K562 (cell line): ENCODE measurements around the gene SCYGR2.

Source experiments
- CTCF ChIP-seq, 3 experiments: IDR thresholded peaks in 2 of 3; conservative IDR thresholded peaks in 1 of 3; 2 replicates each; pipeline ENCODE4 v1.5.1; 2011 to 2012; ENCODE audit warnings: low read length in 3 of 3, mild to moderate bottlenecking in 3 of 3, control low read depth in 2 of 3, improper control_type of control experiment in 1 of 3, inconsistent platforms in 1 of 3, low read depth in 1 of 3, mixed read lengths in 1 of 3, moderate library complexity in 1 of 3; ENCODE audit not compliant: insufficient read depth in 2 of 3
- E2F3 ChIP-seq: fragments of 250-450 bp; sonication (Bioruptor Pico); IDR thresholded peaks from 2 replicates; pipeline ENCODE4 v1.4.0; 2020; ENCODE audit warnings: mild to moderate bottlenecking
- JUN ChIP-seq, 2 experiments: sonication (generic) in 1 of 2; formaldehyde crosslinking in 1 of 2; IDR thresholded peaks; 2 replicates each; pipeline versions ENCODE4 v1.6.1 to v1.8.0; 2012 to 2022; ENCODE audit warnings: borderline replicate concordance in 2 of 2, mild to moderate bottlenecking in 2 of 2, improper control_type of control experiment in 1 of 2, low read depth in 1 of 2, low read length in 1 of 2, missing genetic modification reagents in 1 of 2
- JUND ChIP-seq, 2 experiments: IDR thresholded peaks; 2 replicates in 1 of 2; 3 replicates in 1 of 2; pipeline ENCODE4 v1.6.1; 2011; ENCODE audit warnings: borderline replicate concordance in 2 of 2, low read depth in 2 of 2, low read length in 2 of 2, improper control_type of control experiment in 1 of 2, missing biosample characterization in 1 of 2, missing genetic modification characterization in 1 of 2, missing genetic modification reagents in 1 of 2
- MTA1 ChIP-seq: fragments of 450-650 bp; IDR thresholded peaks from 2 replicates; pipeline ENCODE4 v1.6.1; 2017; ENCODE audit warnings: borderline replicate concordance
- MTA3 ChIP-seq: fragments of 450-650 bp; formaldehyde crosslinking; IDR thresholded peaks from 2 replicates; pipeline ENCODE4 v1.6.1; 2017; ENCODE audit warnings: mild to moderate bottlenecking, borderline replicate concordance
- RBM14 ChIP-seq: fragments of 200-400 bp; formaldehyde crosslinking; IDR thresholded peaks from 2 replicates; pipeline ENCODE4 v1.6.1; 2018; ENCODE audit warnings: low read depth, mild to moderate bottlenecking, low read length, moderate library complexity, borderline replicate concordance; ENCODE audit not compliant: insufficient read depth
- SPI1 ChIP-seq: IDR thresholded peaks from 2 replicates; pipeline ENCODE4 v1.6.1; 2011; ENCODE audit warnings: low read depth, low read length, control low read depth, borderline replicate concordance
- STAT5B ChIP-seq: fragments of 250-450 bp; sonication (Bioruptor Pico); IDR thresholded peaks from 2 replicates; pipeline ENCODE4 v1.8.0; 2021; ENCODE audit warnings: mild to moderate bottlenecking, inconsistent platforms
- TAF7 ChIP-seq: fragments of 450-650 bp; IDR thresholded peaks from 2 replicates; pipeline ENCODE4 v1.6.1; 2016; ENCODE audit warnings: missing genetic modification characterization, missing compliant biosample characterization
- UBTF ChIP-seq, 2 experiments: IDR thresholded peaks; 2 replicates each; pipeline ENCODE4 v1.6.1; 2012; ENCODE audit warnings: improper control_type of control experiment in 2 of 2, low read depth in 2 of 2, low read length in 2 of 2, borderline replicate concordance in 1 of 2
- ZNF3 ChIP-seq: fragments of 250-450 bp; sonication (Bioruptor Pico); IDR thresholded peaks from 2 replicates; pipeline ENCODE4 v1.5.0; 2021; ENCODE audit warnings: mild to moderate bottlenecking, moderate library complexity
- ZNF384 ChIP-seq: IDR thresholded peaks from 2 replicates; pipeline ENCODE4 v1.6.1; 2012; ENCODE audit warnings: low read depth, low read length, improper control_type of control experiment

- TF ChIP-seq CTCF (IDR thresholded peaks at IDR 0.05 in 2 of 3, conservative IDR thresholded peaks at IDR 0.05 in 1 of 3; ENCODE audit: insufficient read depth in 2 of 3, low read depth in 1 of 3, low read length in 3 of 3) (no peak), MTA1 (no peak), ZNF3 (CRISPR knock-in tag) (no peak), RBM14 (no peak), UBTF (IDR thresholded peaks at IDR 0.05; ENCODE audit: borderline replicate concordance in 1 of 2, low read depth in 2 of 2, low read length in 2 of 2) (no peak), STAT5B (CRISPR knock-in tag) (no peak), ZNF384 (no peak), SPI1 (no peak), JUND (IDR thresholded peaks at IDR 0.05; ENCODE audit: borderline replicate concordance, low read depth, low read length) (no peak), JUND (tag; IDR thresholded peaks at IDR 0.05; ENCODE audit: borderline replicate concordance, low read depth, low read length) (no peak), MTA3 (no peak), JUN (IDR thresholded peaks at IDR 0.05; ENCODE audit: borderline replicate concordance, low read depth, low read length) (no peak), JUN (CRISPR knock-in tag; IDR thresholded peaks at IDR 0.05; ENCODE audit: borderline replicate concordance) (no peak), E2F3 (CRISPR knock-in tag) (no peak), TAF7 (tag) (no peak)
Measured at GRCh38 chr2:227602358-227602757, 3.7 kb downstream of the SCYGR2 start.
